HG03439 (cell line): ENCODE measurements around the gene MIF.
"Not testable (repeated sequence)": the region's sequence is repeated elsewhere in the genome, so short reads cannot be mapped to it uniquely, and the experiment has no call there.

Experiments used
- ATAC-seq: cut with Tn5 transposase; IDR thresholded peaks from one replicate; pipeline ENCODE4 v1.9.1; 2021; ENCODE audit warnings: mild to moderate bottlenecking, moderate library complexity; ENCODE audit not compliant: unreplicated experiment

Gene MIF

DNA sequence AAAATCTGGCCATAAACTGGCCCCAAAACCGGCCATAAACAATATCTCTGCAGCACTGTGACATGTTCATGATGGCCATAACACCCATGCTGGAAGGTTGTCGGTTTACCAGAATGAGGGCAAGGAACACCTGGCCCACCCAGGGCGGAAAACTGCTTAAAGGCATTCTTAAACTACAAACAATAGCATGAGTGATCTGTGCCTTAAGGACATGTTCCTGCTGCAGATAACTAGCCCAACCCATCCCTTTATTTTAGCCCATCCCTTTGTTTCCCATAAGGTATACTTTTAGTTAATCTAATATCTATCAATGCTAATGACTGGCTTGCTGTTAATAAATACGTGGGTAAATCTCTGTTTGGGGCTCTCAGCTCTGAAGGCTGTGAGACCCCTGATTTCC lies 6.0 kb downstream of the MIF start:
- not testable (repeated sequence) for ATAC-seq

DNA sequence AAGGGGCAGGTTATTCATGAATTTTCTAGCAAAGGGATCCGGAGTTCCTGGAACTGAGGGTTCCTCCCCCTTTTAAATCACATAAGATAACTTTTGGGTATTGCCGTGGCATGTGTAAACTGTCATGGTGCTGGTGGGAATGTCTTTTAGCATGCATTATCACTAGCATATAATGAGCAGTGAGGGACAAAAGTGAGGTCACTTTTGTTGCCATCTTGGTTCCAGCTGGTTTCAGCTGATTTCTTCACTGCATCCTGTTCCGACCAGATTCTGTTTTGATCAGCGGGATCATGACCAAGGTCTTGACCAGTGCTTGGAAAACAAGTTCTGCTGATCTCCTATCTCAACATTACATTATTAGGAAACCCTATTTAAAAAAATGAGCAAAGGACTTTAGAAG lies 7.4 kb downstream of the MIF start:
- no peak for ATAC-seq

DNA sequence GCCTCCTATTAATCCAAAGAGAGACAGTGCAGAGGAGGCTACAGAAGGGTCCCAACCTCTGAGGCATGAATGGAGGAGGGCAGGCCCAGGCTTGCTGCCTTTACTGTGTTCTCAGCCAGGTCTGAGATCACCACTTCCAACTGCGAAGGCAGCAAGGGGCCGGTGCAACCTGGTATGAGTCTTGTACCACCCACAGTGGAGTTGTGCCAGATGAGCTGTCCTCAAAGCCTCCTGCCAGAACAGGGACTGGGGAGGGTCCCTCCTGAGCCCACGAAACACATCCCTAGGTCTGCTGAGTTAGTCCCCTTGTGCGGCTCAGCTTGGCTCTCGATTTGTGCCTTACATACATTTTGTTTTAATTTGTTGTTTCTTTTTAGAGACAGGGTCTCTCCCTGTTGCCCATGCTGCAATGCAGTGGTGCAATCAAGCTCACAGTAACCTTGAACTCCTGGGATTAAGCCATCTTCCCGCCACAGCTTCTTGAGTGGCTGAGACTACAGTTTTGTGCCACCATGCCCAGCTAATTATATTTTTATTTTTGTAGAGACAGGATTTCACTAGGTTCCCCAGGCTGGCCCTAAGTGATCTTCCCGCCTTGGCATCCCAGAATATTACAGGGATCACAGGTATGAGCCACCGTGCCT lies 9.3 kb downstream of the MIF start:
- no peak for ATAC-seq

DNA sequence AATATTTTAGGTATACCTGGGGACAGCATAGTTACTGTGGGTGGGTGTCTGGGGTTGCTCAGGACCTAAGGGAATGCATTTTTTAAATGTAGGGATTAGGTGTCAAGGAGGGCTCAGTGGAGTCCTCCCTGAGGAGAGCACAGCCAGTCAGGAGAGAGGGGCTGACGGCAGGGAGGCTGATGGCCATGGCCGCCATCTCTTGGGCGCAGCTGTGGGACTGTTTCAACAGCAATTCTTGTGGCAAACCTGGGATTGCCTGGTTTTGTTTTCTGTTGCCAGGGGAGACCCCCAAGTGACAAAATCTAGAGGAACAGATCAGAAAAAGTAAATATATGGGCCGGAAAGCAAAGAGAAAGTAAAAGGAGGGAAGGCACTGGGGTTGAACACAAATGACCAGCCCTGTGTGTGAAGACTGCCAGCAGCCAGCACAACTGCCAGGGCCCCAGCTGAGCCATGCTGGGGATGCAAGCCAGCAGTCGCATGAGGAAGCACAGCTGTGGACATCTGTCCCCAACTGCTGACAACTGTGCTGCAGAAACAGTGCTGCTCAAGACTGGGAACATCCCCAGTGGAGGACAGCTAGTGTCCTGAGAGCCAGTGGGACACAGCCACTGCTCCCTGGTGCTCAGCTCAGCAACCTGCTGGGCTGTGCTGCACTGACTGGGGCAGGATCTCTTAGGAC lies 10.5 kb downstream of the MIF start:
- ATAC-seq, result no peak

DNA sequence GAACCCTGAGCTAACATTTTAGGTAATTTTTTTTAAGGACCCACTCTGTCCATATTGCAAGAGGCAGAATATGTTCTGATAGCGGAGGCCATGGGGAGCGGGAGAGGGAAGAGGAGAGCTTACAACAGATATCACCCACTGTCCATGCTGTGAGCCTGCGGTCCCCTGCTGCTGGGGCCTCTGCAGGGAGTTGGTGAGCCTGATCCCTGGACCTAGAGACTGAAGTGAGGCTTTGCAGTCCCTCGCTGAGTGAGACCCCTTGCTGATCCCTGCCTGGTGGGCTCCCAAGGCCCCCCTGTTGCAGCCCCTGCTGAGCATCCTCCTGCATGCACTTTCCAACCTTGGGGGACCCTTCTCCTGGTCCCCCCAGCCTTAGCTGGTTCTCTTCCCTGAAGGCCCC lies 12.5 kb downstream of the MIF start:
- ATAC-seq, result no peak

DNA sequence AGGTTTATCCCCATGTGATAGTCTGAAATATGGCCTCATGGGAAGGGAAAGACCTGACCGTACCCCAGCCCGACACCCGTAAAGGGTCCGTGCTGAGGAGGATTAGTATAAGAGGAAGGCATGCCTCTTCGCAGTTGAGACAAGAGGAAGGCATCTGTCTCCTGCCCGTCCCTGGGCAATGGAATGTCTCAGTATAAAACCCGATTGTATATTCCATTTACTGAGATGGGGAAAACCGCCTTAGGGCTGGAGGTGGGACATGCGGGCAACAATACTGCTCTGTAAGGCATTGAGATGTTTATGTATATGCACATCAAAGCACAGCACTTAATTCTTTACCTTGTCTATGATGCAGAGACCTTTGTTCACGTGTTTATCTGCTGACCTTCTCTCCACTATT lies 13.2 kb downstream of the MIF start:
- not testable (repeated sequence) for ATAC-seq

DNA sequence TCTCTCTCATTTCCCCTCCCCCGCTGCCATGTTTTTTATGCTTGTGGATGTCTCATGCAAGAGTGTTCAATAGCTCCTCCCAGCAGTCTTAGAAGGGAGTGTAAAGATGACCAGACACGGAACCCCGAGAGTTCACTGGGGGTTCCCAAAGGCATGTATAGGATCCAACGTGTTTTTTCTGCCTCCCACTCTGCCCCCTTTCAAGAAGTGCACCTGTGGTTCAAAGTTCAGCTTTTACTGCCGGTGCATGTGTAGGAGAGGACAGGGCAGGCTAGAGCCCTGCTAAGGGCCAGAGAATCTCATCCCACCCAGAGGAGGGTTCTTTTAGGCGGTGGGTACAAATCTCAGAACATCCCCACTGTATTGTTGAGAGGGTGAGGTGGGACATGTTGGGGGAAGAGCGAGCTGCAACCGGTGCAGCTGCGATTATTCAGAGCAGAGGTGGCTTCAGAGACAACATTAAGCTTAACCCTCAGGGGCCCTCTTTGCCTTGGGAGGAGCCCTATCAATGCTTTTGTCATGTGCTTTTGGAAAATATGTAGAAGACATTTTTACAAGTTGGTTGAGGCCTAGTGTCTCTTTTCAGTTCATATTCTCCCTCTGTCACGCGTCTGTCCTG lies 14.5 kb downstream of the MIF start:
- no peak for ATAC-seq

DNA sequence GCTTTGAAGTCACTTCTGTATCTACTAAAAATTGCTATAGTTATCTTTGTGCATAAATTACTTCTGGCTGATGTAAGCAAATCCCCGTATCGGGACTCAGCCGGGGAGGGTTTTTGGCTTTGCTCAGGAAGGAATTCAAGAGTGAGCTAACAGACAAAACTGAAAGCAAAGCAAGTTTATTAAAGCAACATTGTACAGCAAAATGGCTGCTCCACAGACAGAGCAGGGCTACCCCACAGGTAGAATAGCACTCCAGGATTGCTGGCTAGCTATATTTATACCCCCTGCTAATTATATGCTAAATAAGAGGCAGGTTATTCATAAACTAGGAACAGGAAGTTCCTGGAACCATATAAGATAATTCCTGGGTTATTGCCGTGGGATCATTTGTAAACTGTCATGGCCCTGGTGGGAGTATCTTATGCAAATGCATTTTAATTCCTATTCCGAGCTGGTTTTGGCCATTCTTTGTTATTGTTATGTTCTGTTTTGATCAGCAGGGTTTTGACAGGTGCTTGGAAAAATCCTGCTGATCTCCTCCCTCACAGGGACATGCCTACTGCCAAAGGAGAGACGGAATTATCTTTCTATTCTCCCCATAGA lies 15.2 kb downstream of the MIF start:
- no peak for ATAC-seq

DNA sequence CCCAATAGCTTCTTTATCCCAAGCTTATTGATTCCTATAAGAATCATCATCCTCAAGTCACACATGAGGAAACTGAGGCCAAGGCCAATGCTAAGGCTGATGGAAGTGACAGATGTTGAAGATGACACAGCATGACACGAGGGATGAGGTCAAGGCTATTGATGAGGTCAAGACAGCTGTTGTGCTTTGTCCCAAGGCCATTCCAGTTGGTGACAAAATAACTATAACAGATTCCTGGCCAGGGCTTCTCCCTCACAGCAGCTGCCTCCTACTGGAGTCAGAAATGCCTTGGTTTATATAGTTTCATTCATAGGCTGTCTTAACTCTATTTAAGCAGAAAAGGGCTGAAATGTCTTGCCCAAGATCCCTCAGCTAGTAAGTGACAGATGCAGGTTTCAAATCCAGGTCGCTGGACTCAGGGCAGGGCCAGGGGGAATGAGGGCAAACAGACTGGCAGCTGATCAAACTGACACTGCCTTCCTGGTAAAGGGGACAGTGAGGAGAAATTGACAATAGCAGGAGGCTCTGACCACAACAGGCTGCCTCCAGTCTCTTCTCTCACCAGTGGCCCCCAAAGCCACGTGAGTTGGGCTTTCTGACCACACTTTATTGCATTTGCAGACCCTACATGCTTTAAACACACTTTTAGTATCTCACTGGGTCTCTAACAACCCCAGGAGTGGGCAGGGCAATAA lies 16.5 kb downstream of the MIF start:
- ATAC-seq, result no peak

DNA sequence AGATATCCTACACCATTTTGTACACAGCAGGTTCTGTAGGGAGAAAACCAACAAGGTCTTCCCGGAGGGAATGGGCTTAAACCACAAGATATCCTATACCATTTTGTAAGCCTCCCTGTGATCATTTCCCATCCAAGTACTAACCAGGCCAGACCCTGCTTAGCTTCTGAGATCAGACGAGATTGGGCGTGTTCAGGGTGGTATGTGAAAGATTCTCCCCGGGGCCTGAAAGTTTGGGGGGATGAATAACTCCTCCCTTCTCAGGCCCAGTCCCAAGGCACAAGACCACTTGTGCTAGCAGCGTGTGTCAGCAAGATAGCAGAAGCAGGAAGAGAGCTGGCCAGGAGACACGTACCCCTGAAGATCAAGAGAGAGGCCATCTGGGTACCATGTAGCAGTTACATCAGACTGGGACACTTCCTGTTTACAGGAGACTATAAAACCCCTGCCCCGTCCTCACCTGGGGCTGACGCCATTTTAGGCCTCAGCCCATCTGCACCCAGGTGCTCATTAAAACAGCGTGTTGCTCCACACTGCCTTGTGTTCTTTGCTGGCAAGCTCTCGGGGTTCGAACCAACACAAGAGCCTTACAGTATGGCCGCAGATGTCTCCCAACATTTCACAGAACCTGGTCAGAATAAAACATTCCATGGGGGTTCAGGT lies 17.3 kb downstream of the MIF start:
- ATAC-seq, result no peak

DNA sequence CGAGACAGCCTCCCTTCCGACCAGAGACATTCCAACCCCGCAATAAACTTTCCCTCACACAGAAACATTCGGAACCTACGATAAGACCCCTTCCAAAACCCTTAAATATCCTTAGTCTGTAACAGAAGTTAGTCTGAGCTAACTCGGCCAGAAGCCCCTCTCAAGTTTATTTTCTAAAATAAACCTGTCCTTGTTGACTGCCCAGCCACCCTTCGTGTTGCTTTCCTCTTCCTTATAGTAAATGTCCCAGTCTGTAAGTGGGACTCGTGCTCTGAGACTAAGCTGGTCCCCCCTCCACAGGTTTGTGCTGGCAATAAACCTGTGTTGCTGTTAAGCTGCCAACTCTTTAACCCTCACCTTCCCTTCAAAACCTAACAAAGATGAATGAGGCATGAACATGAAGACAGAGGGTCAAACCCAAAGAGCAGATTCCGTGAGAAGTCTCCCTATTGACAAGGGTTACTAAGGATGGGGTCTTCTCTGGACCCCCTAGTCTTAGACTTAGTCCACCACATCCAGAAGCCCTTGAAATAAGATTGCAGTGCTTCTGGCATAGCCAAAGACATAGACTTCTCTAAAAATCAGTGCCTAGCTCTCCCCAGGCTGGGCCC lies 18.2 kb downstream of the MIF start:
- no peak for ATAC-seq

DNA sequence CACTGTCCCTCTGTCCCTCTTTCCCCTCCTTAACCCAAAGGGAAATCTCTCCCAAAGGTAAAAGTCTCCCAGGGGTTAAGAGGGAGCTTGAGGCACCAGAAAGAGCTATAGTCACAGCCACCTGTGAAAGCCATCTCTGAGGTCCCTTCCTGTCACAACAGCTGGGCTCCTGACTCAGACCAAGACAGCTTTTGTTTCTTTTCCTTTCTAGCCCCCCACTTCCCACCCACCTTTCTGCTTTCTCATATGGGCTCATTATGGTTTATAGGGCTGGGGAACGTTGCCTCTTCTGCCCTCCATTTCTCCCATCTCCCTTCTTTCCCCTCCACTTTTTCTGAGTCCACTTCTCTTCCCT lies 19.1 kb downstream of the MIF start:
- ATAC-seq, result no peak

DNA sequence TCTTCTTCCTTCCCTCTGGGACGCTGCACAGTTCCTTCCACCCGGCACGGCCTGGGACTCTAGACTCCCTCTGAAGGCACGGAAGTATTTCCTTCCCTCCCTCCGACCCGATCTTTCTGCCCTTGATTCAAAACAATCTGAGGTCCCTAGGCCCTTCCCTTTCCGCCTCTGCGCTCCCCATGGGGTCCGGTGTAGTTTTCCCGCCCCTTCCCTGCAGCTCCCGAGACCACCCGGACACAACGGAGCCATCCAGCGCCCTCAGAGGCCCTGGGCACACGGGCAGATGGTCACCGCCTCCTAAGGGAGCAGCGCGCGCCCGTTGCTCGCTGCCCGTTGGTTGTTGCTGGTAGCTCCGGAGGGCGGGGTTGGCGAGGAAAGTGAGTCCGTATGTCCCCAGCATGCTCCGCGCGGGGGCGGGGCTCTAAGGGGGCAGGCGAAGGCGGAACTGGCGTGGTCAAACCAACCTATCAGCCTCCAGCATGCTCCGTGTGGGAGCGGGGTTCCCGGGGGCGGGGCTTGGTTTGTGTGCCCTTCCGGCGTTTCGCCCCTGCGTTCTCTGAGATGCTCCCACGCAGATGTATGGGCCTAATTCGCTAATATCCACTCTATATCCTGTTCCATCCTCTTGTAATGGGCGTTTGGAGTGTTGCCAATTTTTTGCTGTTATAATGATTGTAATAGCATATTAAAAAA lies 19.6 kb downstream of the MIF start:
- ATAC-seq, result peak; percentile 98

DNA sequence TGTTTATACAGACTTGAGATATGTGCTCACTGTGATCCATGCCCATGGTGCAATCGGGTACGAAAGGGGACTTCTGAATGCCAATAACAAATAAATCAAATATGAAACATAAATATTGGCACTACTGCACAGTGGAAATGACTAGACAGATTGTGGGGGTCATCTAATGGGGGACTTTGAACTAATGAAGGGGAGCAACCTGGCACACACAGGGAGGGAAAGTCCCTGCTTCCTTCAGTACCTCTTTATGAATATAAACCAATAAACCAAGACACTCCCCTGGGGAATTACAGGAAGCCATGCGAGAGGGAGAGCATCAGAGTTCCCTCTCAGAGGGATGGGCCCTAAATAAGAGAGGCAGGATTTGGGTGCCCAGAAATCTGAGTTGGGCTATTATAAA lies 21.1 kb downstream of the MIF start:
- ATAC-seq, result no peak

DNA sequence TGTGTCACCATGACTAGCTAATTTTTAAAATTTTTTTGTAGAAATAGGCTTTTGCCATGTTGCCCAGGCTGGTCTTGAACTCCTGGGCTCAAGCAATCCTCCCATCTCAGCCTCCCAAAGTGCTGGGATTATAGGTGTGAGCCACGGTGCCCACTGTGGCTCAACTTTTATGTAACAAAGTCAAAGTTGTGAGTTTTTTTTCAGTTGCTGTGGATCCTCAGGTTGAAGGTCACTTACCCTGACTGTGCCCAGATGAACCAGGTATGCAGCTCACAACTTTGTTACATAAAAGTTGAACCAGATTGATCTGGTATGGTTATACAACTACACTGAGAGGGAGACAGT lies 26.1 kb downstream of the MIF start:
- not testable (repeated sequence) for ATAC-seq

DNA sequence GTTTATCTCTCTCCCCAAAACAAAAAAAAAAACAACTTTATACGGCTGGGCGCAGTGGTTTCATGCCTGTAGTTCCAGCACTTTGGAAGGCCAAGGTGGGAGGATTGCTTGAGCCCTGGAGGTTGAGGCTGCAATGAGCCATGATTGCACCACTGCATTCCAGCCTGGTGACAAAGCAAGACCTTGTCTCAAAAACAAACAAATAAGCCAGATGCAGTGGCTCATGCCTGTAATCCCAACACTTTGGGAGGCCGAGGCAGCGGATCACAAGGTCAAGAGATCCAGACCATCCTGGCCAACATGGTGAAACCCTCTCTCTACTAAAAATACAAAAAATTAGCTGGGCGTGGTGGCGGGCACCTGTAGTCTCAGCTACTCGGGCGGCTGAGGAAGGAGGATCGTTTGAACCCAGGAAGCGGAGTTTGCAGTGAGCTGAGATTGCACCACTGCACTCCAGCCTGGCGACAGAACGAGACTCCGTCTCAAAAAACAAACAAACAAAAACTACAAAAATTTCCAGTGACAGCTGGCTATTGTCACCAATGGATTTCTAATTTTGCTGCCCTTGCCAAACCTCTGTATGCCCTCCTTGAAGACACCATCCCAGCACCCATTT lies 27.5 kb downstream of the MIF start:
- ATAC-seq, result not testable (repeated sequence)

DNA sequence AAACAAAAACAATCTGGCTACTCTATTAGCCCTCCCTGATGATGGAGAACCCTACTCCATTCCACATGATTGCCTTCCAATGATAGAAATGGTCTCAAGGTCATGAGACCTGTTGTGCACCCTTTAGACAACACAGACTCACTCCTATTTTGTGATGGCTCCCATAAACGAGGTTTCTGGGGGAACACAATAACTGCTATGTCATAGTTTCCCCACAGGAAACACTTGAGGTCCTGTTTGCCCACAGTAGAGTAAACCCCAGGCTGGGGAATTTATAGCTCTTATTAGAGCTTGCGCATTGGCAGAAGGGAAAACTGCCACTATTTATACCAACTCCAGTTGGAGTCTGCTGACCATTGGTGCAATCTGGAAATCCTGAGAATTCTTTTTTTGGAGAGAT lies 28.7 kb downstream of the MIF start:
- ATAC-seq, result no peak

DNA sequence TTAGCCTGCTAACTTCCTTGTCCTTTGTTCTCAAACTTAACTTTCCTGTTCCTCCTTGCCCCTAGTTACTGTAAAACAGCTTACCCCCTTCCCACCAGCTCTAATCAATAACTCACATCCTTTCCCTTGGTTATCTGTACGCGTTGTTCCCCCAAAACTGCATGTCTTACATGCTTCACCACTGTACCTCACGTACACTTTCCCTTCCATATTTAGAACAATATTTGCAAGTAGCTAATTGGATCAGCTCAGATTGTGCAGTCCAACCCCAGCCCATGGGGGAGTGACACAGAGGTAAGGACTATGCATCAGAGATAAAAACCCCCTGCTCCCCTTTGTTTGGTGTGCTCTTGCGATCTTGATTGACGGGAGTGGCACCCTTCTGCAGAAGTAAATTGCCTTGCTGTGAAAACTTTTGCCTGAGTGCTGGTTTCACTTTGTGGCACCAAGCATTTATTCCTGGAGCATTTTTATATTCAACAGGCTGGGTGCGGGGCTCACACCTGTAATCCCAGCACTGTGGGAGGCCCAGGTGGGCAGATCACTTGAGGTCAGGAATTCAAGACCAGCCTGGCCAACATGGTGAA lies 30.9 kb downstream of the MIF start:
- no peak for ATAC-seq

DNA sequence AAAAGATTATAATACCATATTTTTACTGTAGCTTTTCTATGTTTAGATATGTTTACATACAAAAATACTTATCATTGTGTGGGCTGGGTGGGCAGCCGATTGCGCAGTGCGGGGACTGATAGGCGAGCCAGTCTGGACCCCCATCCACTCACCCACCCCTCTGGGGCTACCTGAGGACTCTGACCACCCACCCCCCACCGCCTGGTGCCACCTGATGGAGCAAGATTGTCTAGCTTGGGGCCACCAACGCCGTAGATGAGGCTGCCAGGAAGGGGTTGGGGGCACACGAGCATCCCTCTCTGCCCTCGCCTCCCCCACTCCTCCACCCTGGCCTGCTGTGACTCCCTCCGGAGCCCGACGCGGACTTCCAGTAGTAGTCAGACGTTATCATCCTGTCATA lies 32.4 kb downstream of the MIF start:
- no peak for ATAC-seq
